ENCODE data around the gene ITPR2. TPM values are rescaled to one million over a fixed set of nuclear protein-coding genes. Genes with fewer than 3 reads are reported as not detected.

Gene ITPR2
- total RNA-seq, 3 donors from 2014 or later (not counting 1 experiment from before 2014, with no cell fraction given): 59.1 to 70.7 (median 68.2) TPM

- no peak for ATAC-seq
- intact Hi-C loops (cut with micrococcal nuclease): no loop called here
- peaks cover 15% of the 10 kb centered on the region for H3K36me3 Mint-ChIP-seq
Measured at GRCh38 chr12:26621932-26622331, 211.1 kb downstream of the ITPR2 start.

GRCh38 chr12:26620907-26621306, 212.1 kb downstream of the ITPR2 start:
- Histone ChIP-seq H3K9me3 (ENCODE audit: control insufficient read depth, insufficient read depth, low read length) (no peaks in the 10 kb centered on the region), H3K27me3 (ENCODE audit: control insufficient read depth, insufficient read depth, low read length) (no peaks in the 10 kb centered on the region), H3K4me1 (ENCODE audit: control insufficient read depth, insufficient read depth, low read length) (no peaks in the 10 kb centered on the region), H3K36me3 (ENCODE audit: control insufficient read depth, insufficient read depth, low read length) (peaks cover 29% of the 10 kb centered on the region), H3K4me3 (ENCODE audit: low read length) (no peak overlapping the region), H3K27ac (ENCODE audit: low read length) (no peak overlapping the region)
- H3K36me3 Mint-ChIP-seq: peaks cover 15% of the 10 kb centered on the region
- intact Hi-C loops (cut with micrococcal nuclease): no loop called here
- H3K27me3 Mint-ChIP-seq (ENCODE audit: low read depth in 2 of 2): no peaks in the 10 kb centered on the region
- no peak overlapping the region for H3K27ac Mint-ChIP-seq
- no peak overlapping the region for H3K4me3 Mint-ChIP-seq
- ATAC-seq (no peak), DNase-seq (no peak)
- peaks cover 0 to under 1% of the 10 kb centered on the region in 2 donors for H3K4me1 Mint-ChIP-seq
- H3K9me3 Mint-ChIP-seq: no peaks in the 10 kb centered on the region
- no peak for TF ChIP-seq CTCF (IDR thresholded peaks at IDR 0.05)
- 90% methylated on average over 4 of the region's 5 CpGs for WGBS (ENCODE audit: insufficient coverage)

More at GRCh38 chr12:26621932-26622331, 211.1 kb downstream of the ITPR2 start:
- no peaks in the 10 kb centered on the region for H3K4me1 ChIP-seq (ENCODE audit: control insufficient read depth, insufficient read depth, low read length)
- H3K27ac Mint-ChIP-seq: no peak overlapping the region
- no peak overlapping the region for H3K4me3 Mint-ChIP-seq
- no peaks in the 10 kb centered on the region for H3K27me3 Mint-ChIP-seq (ENCODE audit: low read depth in 2 of 2)
- H3K9me3 ChIP-seq (ENCODE audit: control insufficient read depth, insufficient read depth, low read length): no peaks in the 10 kb centered on the region
- H3K4me3 ChIP-seq (ENCODE audit: low read length): no peak overlapping the region
- 98% methylated on average over 3 of the region's 3 CpGs for WGBS (ENCODE audit: insufficient coverage)
- TF ChIP-seq CTCF (IDR thresholded peaks at IDR 0.05): no peak
- no peak overlapping the region for H3K27ac ChIP-seq (ENCODE audit: low read length)
- no peaks in the 10 kb centered on the region for H3K9me3 Mint-ChIP-seq
- peaks cover 33% of the 10 kb centered on the region for H3K36me3 ChIP-seq (ENCODE audit: control insufficient read depth, insufficient read depth, low read length)
- DNase-seq: no peak
- no peaks in the 10 kb centered on the region for H3K27me3 ChIP-seq (ENCODE audit: control insufficient read depth, insufficient read depth, low read length)
- H3K4me1 Mint-ChIP-seq: peaks cover 4 to 8% of the 10 kb centered on the region in 2 donors

GRCh38 chr12:26617513-26617912, 215.5 kb downstream of the ITPR2 start:
- intact Hi-C loops (cut with micrococcal nuclease): no loop called here
- H3K4me3 ChIP-seq (ENCODE audit: low read length): no peak overlapping the region
- Mint-ChIP-seq H3K4me3 (no peak overlapping the region), H3K4me1 (peaks cover 0 to 11% of the 10 kb centered on the region in 2 donors), H3K27me3 (ENCODE audit: low read depth in 2 of 2) (no peaks in the 10 kb centered on the region), H3K27ac (no peak overlapping the region), H3K36me3 (peaks cover 15% of the 10 kb centered on the region), H3K9me3 (no peaks in the 10 kb centered on the region)
- H3K9me3 ChIP-seq (ENCODE audit: control insufficient read depth, insufficient read depth, low read length): no peaks in the 10 kb centered on the region
- no peak for DNase-seq
- TF ChIP-seq CTCF (IDR thresholded peaks at IDR 0.05): no peak
- no peaks in the 10 kb centered on the region for H3K4me1 ChIP-seq (ENCODE audit: control insufficient read depth, insufficient read depth, low read length)
- WGBS (ENCODE audit: insufficient coverage): 0% methylated on average over 1 of the region's 1 CpG
- no peak overlapping the region for H3K27ac ChIP-seq (ENCODE audit: low read length)
- H3K27me3 ChIP-seq (ENCODE audit: control insufficient read depth, insufficient read depth, low read length): no peaks in the 10 kb centered on the region
- ATAC-seq: no peak
- H3K36me3 ChIP-seq (ENCODE audit: control insufficient read depth, insufficient read depth, low read length): peaks cover 26% of the 10 kb centered on the region

GRCh38 chr12:26614011-26614616, 218.9 kb downstream of the ITPR2 start:
- Histone ChIP-seq H3K4me1 (ENCODE audit: control insufficient read depth, insufficient read depth, low read length) (no peaks in the 10 kb centered on the region), H3K27me3 (ENCODE audit: control insufficient read depth, insufficient read depth, low read length) (no peaks in the 10 kb centered on the region), H3K4me3 (ENCODE audit: low read length) (no peak overlapping the region), H3K9me3 (ENCODE audit: control insufficient read depth, insufficient read depth, low read length) (no peaks in the 10 kb centered on the region), H3K27ac (ENCODE audit: low read length) (no peak overlapping the region), H3K36me3 (ENCODE audit: control insufficient read depth, insufficient read depth, low read length) (peaks cover 3% of the 10 kb centered on the region)
- TF ChIP-seq CTCF (IDR thresholded peaks at IDR 0.05): peak; percentile 16
- Mint-ChIP-seq H3K9me3 (no peaks in the 10 kb centered on the region), H3K4me3 (no peak overlapping the region), H3K27ac (no peak overlapping the region), H3K27me3 (ENCODE audit: low read depth in 2 of 2) (no peaks in the 10 kb centered on the region), H3K4me1 (peaks cover 0 to 11% of the 10 kb centered on the region in 2 donors), H3K36me3 (peaks cover 3% of the 10 kb centered on the region)
- no peak for ATAC-seq
- 88% methylated on average over 2 of the region's 3 CpGs for WGBS (ENCODE audit: insufficient coverage)
- intact Hi-C loops (cut with micrococcal nuclease): no loop called here
- peak in 1 of 2 donors; percentile 26 for DNase-seq
